Frontal cortex (tissue), 4 donors: Measurements from ENCODE around the gene PCK2. TPM values are rescaled to one million over a fixed set of nuclear protein-coding genes. Genes with fewer than 3 reads are reported as not detected.
A peak's percentile ranks its signal among the peaks of the same experiment; 100 is the strongest.

Source experiments
- DNase-seq, 2 donors: peaks; one replicate each; pipeline ENCODE4 v3.0.0; 2012; ENCODE audit warnings: low spot score in 2 of 2
- FAIRE-seq: peaks from 2 replicates; lab custom pipeline; 2012; peaks lifted over from hg19 to GRCh38; lab: Jason Lieb, UNC
- total RNA-seq: library from RNA; depleted of rRNA; stranded (reverse); fragments of >200 nt; gene quantifications from one replicate; pipeline ENCODE4 v1.2.3, GENCODE V29; 2014
- donor health status: control.
- donor health status: control.
- donor health status: control.

Gene PCK2
- total RNA-seq, 1 donor from 2014 or later: 1.6 TPM

DNA sequence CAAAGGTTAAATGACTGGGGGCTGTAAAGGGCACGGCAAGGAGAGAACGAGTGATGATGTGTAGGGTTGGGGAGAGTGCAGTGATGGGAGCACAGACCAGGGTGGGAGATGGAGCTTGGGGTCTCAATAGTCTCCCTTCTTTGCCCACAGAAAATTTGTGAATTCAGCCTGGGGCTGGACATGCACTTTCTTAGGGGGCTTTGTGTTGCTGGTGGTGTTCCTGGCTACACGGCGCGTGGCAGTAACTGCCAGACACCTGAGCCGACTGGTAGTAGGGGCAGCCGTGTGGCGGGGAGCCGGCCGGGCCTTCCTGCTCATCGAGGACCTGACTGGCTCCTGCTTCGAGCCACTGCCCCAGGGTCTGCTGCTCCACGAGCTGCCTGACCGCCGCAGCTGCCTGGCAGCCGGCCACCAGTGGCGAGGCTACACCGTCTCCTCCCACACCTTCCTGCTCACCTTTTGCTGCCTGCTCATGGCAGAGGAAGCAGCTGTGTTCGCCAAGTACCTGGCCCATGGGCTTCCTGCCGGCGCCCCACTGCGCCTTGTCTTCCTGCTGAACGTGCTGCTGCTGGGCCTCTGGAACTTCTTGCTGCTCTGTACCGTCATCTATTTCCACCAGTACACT is 38.1 kb downstream of the PCK2 start:
- DNase-seq: no peak
- no peak for FAIRE-seq

DNA sequence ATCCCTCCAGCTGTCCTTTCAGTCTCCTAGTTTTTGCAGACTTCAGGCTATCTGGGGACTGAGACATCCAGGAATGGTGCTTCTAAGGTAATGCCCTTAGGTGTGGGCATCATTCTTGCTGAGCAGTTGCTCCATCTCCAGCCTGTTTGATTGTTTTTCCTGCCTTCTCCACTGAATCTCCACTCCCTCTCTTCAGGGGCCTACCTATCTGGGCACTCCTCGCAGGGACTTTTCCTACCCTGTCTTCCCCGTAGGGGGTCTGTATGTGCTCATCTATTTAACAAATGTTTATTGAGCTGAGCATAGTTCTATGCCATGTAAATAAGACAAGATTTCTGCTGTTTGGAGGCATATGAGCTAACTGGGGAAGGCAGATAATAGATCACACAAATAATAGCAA is 38.9 kb downstream of the PCK2 start:
- DNase-seq (no peak), FAIRE-seq (no peak)

DNA sequence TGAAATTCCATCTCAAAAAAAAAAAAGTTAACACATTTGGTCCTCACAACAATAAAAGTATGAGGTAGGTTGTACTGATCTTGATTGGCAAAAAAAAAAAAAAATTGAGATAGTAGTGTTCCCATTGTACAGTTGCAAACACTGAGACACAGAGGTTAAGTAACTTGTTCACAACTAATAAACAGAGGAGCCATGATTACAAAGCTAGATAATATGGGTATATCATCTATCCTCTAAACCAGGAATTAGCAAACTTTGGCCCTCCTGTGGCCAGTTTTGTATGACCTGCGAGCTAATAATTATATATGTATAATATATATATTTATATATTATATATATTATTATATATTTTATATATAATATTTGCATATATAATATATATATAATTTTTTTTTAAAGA is 39.6 kb downstream of the PCK2 start:
- no peak for DNase-seq

DNA sequence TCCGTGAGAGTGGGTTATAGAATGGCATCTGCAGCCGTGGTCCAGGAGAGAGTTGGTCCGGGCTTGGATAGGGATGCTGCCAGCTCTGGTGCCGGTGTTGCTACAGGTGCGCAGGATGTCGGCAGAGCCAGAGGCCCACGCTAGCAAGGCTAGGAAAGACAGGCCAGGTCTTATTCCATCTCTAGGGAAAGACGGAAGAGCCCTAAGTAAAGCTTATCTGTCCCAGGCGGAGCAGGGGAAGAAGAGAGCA is 41.4 kb downstream of the PCK2 start:
- DNase-seq (no peak), FAIRE-seq (no peak)

More for the DNA sequence above, 39.6 kb downstream of the PCK2 start:
- FAIRE-seq: no peak

DNA sequence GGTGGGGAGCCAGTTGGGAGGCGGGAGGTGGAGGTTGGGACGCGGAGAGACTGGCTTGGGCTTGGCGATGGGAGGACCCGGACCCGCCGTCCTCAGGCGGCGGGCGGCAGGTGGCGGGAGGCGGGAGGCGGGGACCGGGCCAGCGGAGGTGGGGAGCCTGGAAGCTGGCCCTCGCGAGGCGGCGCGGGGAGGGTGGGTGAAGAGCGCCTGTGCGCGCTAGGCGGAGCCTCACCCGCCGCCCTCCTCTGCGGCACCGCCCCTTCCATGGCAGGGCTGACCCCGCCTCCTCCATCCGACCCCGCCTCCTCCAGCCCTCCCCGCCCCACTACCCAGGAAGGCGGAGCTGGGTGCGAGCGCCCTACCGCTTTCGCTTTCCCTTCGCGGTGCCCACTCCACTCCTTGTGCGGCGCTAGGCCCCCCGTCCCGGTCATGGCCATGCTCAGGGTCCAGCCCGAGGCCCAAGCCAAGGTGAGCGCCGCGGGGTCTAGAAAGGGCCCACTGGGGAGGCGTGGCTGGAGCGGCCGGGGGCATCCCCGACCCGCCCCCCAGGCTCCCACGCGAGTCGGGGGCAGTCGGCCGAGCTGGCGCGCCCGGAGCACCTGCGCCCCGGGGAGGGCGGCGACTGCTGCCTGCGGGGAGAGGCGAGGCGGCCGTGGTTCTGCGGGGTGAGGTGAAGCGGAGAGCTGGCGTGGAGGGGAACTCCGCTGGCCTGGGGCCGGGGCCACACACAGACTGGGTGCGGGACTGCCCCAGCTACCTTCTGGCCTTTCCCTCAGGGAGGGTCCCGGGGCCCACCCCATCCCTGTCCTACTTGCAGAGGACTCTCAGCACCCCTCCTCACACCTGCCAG is 41.9 kb downstream of the PCK2 start, which contains the start of gene PSME1:
TSS of gene PSME1 (plus strand) at position 361 of the 850 bp plus-strand sequence. CDS start at position 430, 69 bp downstream.
- DNase-seq (peak; percentile 96 to 97), FAIRE-seq (no peak)

DNA sequence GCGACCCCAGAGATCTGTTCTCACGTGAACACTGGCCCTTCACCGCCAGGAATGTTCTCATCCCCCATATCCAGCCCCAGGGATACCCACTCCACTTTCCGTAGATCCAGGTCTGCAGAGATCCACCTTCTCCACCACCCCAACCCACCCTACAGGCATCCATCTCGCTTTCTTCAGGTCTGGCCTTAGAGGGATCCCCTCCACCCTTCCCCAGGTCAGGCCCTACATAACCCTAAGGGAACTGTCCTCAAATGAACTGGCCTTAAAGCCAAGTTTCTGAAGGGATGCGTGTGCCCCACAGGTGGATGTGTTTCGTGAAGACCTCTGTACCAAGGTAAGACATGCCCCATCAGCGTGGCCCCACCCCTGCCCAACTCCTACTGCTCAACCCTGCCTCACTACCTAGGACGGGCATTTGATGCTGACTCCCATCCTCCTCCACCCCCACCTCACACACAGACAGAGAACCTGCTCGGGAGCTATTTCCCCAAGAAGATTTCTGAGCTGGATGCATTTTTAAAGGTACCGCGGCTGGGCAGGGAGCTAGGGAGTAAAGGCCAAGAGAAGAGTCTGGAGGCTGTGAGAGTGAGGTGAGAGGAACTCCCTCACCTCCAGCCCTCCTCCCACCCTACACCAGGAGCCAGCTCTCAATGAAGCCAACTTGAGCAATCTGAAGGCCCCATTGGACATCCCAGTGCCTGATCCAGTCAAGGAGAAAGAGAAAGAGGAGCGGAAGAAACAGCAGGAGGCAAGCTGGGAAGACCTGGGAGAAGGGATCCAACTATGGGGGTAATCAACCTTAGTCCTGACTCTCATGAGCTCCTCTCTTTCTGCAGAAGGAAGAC is 42.8 kb downstream of the PCK2 start:
- FAIRE-seq: no peak
- DNase-seq: no peak

DNA sequence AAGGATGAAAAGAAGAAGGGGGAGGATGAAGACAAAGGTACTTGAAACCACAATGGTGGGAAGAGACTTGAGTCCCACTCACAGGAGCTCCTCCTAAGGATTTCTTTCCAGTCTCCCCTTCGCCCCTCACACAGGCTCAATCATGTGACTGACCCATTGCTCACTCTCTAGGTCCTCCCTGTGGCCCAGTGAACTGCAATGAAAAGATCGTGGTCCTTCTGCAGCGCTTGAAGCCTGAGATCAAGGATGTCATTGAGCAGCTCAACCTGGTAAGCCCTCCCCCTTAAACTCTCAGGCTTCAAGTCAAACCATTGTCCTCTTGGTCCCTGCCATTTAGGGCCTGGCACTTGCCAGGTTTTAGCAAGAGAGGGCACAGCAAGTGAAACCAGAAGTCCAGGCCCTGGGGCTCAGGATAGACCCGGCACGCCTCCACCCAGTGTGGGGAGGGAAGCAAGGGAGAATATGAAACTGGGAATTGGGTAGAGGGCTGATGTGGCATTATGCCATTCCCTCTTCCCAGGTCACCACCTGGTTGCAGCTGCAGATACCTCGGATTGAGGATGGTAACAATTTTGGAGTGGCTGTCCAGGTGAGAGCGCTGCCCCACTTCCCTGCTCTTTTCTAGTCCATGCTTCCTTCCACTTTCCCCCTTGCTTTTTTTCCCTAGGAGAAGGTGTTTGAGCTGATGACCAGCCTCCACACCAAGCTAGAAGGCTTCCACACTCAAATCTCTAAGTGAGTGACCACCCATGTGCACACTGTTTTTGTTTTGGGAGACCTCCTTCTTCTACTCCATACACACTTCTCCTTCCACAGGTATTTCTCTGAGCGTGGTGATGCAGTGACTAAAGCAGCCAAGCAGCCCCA is 43.7 kb downstream of the PCK2 start:
- DNase-seq (no peak), FAIRE-seq (no peak)

DNA sequence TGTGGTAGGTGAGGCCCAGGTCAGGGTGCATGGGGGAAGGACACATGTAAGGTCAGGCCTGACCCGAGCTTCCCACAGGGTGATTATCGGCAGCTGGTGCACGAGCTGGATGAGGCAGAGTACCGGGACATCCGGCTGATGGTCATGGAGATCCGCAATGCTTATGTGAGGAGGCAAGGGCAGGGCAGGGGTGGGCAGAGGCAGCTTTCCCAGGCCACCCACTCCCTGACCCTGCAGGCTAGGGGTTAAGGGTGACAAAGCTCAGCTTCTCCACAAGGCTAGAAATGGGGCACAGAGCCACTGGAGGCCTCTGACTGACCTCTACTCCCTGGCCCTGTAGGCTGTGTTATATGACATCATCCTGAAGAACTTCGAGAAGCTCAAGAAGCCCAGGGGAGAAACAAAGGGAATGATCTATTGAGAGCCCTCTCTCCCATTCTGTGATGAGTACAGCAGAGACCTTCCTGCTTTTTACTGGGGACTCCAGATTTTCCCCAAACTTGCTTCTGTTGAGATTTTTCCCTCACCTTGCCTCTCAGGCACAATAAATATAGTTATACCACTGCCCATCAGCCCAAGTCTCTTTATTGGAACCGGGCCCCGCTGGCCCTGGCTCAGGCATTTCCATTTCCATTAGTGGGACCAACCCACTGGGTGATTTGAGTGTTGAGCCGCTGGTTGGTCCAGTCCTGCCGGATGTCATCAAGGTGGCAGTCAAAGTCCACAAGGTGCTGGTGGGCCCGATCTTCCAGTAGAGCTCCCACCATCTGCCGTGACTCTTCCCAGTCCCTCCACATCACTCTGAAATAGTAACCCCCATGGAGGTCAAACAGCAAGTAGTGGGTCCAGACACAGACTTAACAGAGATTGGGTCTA is 44.5 kb downstream of the PCK2 start:
- no peak for DNase-seq
- no peak for FAIRE-seq

DNA sequence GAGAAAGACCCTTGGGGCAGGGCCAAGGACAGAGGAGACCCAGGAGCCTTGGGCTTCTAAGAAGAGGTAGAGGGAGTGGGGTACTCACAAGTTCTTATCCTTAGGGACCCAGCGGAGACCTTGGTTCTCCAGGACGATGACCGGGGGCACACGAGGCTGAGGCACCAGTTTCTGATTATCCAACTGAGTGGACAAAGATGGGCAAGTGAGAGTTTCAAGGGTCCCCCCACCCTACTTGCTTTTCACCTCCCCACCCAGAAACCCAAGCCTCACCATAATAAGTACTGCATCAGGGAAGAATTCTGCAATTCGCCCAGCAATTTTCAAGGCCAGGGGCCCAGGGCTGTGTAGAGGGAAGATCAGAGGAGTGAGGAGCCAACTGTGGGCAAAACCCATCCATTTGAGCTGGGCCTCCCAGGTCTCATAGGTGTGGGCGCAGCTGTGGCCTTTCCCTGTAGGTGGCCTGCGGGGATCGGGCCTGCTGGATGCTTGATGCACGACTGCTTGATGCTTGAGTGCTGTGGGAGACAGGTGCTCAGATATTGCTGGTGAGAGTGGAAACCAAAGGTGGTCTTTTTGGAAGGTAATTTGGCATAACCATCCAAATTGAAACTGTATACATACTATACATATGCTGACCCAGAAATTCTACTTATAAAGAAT is 45.3 kb downstream of the PCK2 start:
- FAIRE-seq: no peak
- DNase-seq: no peak

DNA sequence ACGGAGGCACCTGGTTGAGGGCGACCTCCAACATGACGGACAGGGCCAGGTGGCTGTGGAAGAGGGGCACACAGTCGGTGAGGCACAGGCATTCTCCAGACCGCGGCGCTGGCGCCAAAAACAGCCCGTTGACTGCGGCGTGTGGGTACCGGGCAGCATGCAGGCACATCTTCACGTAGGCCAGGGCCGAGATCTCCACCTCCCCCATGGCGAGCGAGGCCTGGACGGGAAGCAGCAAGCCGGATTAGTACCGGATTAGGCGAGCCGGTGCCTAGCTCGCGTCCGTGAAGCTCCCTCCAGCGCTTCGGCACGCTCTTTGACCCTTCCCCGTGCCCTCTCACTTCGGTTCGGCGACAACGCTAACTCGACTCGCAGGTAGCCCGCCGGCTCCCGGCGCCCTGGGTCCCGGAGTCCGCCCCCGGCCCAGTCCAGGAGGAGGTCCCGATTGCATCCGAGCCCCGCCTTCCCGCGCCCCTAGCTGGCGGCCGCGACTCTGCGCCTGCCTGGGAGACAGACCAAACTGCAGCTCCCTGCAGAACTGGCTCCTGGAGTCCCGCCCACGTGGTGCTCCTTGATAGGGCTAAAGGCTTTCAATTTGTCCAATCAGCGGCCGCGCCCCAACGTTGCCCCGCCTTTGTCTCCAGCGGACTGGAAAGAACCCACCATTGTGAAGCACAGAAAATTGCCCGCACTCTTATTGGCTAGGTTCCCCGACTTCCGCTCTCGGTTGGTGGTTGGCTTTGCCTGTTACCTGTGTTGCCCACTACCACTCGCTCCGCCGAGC is 47.2 kb downstream of the PCK2 start, which contains the start of gene EMC9:
TSS of gene EMC9 (minus strand) at position 495 of the 784 bp plus-strand sequence. CDS start at position 208, 287 bp downstream.
- DNase-seq: peak; percentile 98
- FAIRE-seq: no peak

DNA sequence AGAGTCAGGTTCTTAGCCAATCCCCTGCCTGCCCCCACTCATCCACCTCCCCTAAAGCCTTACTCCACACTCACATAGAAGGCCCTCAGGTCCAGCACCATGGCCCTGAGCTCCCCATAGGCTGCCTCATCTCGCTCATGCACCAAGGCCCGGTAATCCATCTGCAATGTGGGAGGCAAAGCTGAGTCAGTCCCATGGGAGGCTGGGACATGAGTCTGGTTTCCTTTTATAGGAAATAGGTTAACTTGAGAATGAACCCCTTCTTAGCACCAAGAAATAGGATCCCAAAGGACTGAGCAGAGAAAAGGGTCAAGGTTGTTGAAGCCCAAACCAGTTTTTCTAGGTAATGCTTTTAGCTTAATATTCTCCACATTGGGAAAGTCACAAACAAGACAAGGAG is 49.4 kb downstream of the PCK2 start:
- FAIRE-seq: no peak
- no peak for DNase-seq

DNA sequence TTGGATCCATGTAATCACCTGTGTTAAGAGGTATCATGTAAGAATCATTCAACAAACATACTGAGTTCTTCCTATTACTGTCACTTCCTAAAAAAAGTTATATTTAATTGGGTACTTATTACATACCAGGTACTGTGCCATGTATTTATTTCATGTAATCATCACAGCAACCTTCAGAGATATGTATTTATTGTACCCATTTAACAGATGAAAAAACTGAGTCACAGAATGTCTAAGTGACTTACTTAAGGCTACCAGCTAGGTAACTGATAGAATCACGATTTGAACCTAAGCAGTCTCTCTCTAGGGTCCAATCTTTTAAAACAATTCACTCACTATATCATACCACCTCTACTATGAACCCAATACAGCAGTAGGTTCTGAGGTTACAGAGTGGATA is 50.3 kb downstream of the PCK2 start:
- FAIRE-seq (no peak), DNase-seq (no peak)

DNA sequence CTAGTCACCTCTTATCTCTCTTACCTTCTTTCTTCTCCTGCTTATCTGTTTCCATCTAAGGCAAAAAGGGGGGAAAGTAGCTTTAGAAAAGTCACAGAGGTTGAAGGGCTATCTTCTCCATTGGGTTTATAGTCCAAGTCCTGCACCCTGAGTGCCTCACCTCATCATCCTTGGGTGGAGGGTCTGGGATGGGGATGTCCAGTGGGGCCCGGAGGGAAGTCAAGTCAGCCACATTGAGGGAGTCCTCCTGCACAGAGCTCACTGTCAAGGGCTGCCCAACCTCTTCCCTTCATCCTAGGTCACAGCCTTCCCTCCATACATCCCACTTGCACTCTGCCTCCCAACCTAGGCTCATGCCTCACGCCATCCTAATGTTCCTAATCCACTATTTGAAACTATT is 51.1 kb downstream of the PCK2 start:
- DNase-seq: no peak
- no peak for FAIRE-seq

DNA sequence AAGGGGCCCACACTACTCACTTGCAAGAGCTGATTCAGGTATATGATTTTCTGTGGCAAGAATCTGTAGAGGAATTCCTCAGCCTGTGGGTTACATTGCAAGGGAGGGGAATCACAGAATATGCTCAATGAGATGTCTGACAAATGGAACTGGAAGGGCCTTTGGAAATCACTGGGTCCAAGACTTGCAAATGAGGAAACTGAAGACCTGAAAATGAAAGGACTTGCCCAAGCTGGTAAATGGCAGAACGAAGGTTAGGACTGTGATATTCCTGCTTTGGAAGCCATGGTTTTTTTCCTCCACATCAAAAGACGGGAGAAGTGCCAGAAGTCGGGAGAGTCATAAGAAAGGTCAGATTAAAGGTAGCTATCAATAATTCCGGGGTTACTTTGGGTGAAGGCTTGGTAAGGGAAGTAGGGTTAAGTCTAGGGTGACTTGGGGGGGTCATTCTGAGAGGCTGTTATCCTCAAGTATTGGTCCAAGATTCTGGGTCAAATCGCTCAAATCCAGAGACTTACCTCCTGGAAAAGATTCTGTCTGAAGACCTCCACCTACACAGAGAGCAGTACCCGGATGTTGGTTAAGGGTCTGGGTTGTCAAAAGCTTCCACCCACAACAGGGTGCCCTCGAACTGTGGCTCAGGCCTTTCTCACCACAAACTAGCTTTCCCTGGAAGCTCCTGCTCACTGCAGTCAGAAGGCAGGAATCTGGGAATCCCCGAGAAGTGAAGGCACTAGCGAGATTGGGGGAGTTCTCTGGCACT is 51.8 kb downstream of the PCK2 start:
- no peak for DNase-seq
- no peak for FAIRE-seq

DNA sequence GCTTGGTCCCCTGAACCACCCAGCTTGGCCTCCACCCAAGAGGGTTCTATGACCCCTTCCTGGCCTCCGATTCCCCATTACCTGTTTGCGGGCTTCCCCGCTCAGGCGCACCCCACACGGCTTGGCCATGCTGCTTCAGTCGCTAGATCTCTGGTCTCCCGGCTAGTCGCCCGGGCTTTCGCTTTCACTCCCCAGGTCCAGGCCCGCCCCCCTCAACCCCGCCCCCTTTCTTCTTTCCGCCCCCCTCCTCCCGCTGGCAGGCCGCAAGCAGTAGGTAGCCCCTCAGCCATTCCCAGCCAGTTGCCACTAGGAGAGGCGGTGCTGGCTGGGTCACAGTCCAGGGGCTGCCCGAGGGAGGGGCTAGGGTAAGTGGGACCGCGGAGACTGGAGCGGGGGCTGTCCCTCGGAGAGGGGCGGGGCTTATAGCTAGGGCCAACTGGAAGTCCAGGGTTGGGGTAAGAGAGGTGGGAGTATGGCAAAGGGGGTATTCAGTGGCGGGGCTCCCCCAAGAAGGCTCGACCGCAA is 52.4 kb downstream of the PCK2 start, which contains the start of gene PSME2:
TSS of gene PSME2 (minus strand) at position 158 of the 525 bp plus-strand sequence. CDS start at position 129, 29 bp downstream.
- FAIRE-seq (no peak), DNase-seq (peak; percentile 84 to 89)
